Calu3 (cell line): ENCODE data around the gene SH2D4B. TPM values are rescaled to one million over a fixed set of nuclear protein-coding genes. Genes with fewer than 3 reads are reported as not detected.

Experiments
- Bru-seq: library from RNA; stranded (reverse); fragments of 400-500 nt; gene quantifications from one replicate; lab custom pipeline; 2021; lab: Mats Ljungman, UMichigan
- BruChase-seq, 2 experiments: library from RNA; stranded (reverse); fragments of 400-500 nt; gene quantifications; one replicate each; lab custom pipeline; 2021; lab: Mats Ljungman, UMichigan
- BruUV-seq: library from RNA; stranded (reverse); fragments of 400-500 nt; replicated peaks from 2 replicates; lab custom pipeline; 2021; lab: Mats Ljungman, UMichigan
- CTCF ChIA-PET: fragments of 300-600 bp; sonication (Branson Sonifier 250); formaldehyde crosslinking; loops from one replicate; lab custom pipeline; 2022; ENCODE audit warnings: antibody characterized with exemption; lab: Charles Lee
- DNase-seq: peaks from one replicate; pipeline ENCODE4 v3.0.0; 2022
- H3K27ac Mint-ChIP-seq: one replicate; pipeline ENCODE4 v1.8.0; 2022; ENCODE audit warnings: mixed read lengths; ENCODE audit not compliant: unreplicated experiment
- H3K27me3 Mint-ChIP-seq: one replicate; pipeline ENCODE4 v1.8.0; 2022; ENCODE audit warnings: mixed read lengths; ENCODE audit not compliant: unreplicated experiment
- H3K36me3 Mint-ChIP-seq: one replicate; pipeline ENCODE4 v1.8.0; 2022; ENCODE audit warnings: mild to moderate bottlenecking, moderate library complexity, mixed read lengths; ENCODE audit not compliant: insufficient read depth, unreplicated experiment
- H3K4me1 Mint-ChIP-seq: one replicate; pipeline ENCODE4 v1.8.0; 2022; ENCODE audit warnings: mild to moderate bottlenecking, low read depth, mixed read lengths; ENCODE audit not compliant: unreplicated experiment
- H3K4me3 Mint-ChIP-seq: one replicate; pipeline ENCODE4 v1.8.0; 2022; ENCODE audit warnings: mild to moderate bottlenecking, low read depth, moderate library complexity, mixed read lengths; ENCODE audit not compliant: unreplicated experiment
- H3K9me3 Mint-ChIP-seq: one replicate; pipeline ENCODE4 v1.8.0; 2022; ENCODE audit warnings: low read depth, mixed read lengths; ENCODE audit not compliant: unreplicated experiment
- CTCF ChIP-seq: fragments of 200-600 bp; IDR thresholded peaks from one replicate; pipeline ENCODE4 v1.8.0; 2022; ENCODE audit warnings: antibody characterized with exemption; ENCODE audit not compliant: unreplicated experiment
- intact Hi-C: fragments of 100-400 bp; cut with micrococcal nuclease; formaldehyde crosslinking; loops from one replicate; pipeline ENCODE4 v1.10.0; 2022; ENCODE audit not compliant: unreplicated experiment
- long read RNA-seq: library from polyadenylated mRNA; stranded (forward); transcript quantifications from one replicate; pipeline ENCODE4 v2.0.0, GENCODE V29; 2022
- total RNA-seq: library from RNA; stranded (reverse); gene quantifications from 2 replicates; pipeline ENCODE4 v1.2.3, GENCODE V29; 2022

The SH2D4B gene
- total RNA-seq (0.24 TPM in 1 of 2 replicates, not detected in the other), Bru-seq, nascent RNA (percentile 25 among the genes with signal in this experiment), BruChase-seq, experiment 1, labeled RNA remaining after a 6-hour chase (percentile 41 among the genes with signal in this experiment), BruChase-seq, experiment 2, labeled RNA remaining after a 2-hour chase (percentile 38 among the genes with signal in this experiment)
- long read RNA-seq: 0 reads

- DNase-seq: no peak
- no peak within 1 kb of the TSS for H3K27ac Mint-ChIP-seq
- intact Hi-C loops: loop anchor here (10.0 kb wide), 1 partner anchor 273 kb away; no protein-coding TSS in a partner anchor
- no peaks in the 10 kb centered on the region for H3K9me3 Mint-ChIP-seq
- H3K4me1 Mint-ChIP-seq: peaks cover 21% of the 10 kb centered on the region
- no TSS peak for BruUV-seq
- H3K4me3 Mint-ChIP-seq: peak within 1 kb of the TSS; percentile 88
- CTCF ChIA-PET: no interaction called here
- no peak for TF ChIP-seq CTCF
- peaks cover 30% of the 10 kb centered on the region for H3K27me3 Mint-ChIP-seq
- H3K36me3 Mint-ChIP-seq: peaks cover 12% of the 10 kb centered on the region
These were observed at the start of gene SH2D4B for GRCh38 chr10:80537736-80538480. TSS of gene SH2D4B (plus strand) at chr10:80537902. CDS start at chr10:80538332, 430 bp downstream.

- no peak for DNase-seq
- H3K27ac Mint-ChIP-seq: no peak overlapping the region
- no peak for TF ChIP-seq CTCF
- peaks cover 17% of the 10 kb centered on the region for H3K36me3 Mint-ChIP-seq
- H3K4me1 Mint-ChIP-seq: peaks cover 55% of the 10 kb centered on the region
- H3K27me3 Mint-ChIP-seq: no peaks in the 10 kb centered on the region
- no peak overlapping the region for H3K4me3 Mint-ChIP-seq
- BruUV-seq: no TSS peak
- H3K9me3 Mint-ChIP-seq: no peaks in the 10 kb centered on the region
- CTCF ChIA-PET: no interaction called here
- intact Hi-C loops: no loop called here
These were observed 49.1 kb upstream of the SH2D4B start for GRCh38 chr10:80488539-80489066.

GRCh38 chr10:80489371-80490112 is 48.2 kb upstream of the SH2D4B start:
- Mint-ChIP-seq H3K4me3 (no peak overlapping the region), H3K36me3 (peaks cover 17% of the 10 kb centered on the region), H3K27me3 (no peaks in the 10 kb centered on the region), H3K9me3 (no peaks in the 10 kb centered on the region), H3K27ac (no peak overlapping the region), H3K4me1 (peaks cover 59% of the 10 kb centered on the region)
- no peak for TF ChIP-seq CTCF
- intact Hi-C loops: no loop called here
- DNase-seq: no peak
- BruUV-seq: no TSS peak
- CTCF ChIA-PET: no interaction called here
